NT2/D1 (cell line): ENCODE data around the gene WASL.
A peak's percentile ranks its signal among the peaks of the same experiment; 100 is the strongest.

Experiments
- DNase-seq: peaks from one replicate; pipeline ENCODE4 v3.0.0-alpha.2; 2011; ENCODE audit warnings: low read depth, low spot score
- H3K27me3 ChIP-seq: 2 replicates; pipeline ENCODE4 v1.6.0; 2011; ENCODE audit warnings: mild to moderate bottlenecking; ENCODE audit not compliant: insufficient read length, insufficient read depth
- H3K36me3 ChIP-seq: 2 replicates; pipeline ENCODE4 v1.6.1; 2011; ENCODE audit warnings: mild to moderate bottlenecking, low read length, mixed read lengths; ENCODE audit not compliant: insufficient read depth, insufficient read length
- H3K4me1 ChIP-seq: 2 replicates; pipeline ENCODE4 v1.5.1; 2011; ENCODE audit not compliant: insufficient read depth, insufficient read length
- H3K4me3 ChIP-seq: 2 replicates; pipeline ENCODE4 v1.5.1; 2011; ENCODE audit warnings: low read depth; ENCODE audit not compliant: insufficient read length
- H3K9ac ChIP-seq: 2 replicates; pipeline ENCODE4 v1.6.0; 2011; ENCODE audit warnings: low read depth; ENCODE audit not compliant: insufficient read length
- H3K9me3 ChIP-seq: 2 replicates; pipeline ENCODE4 v1.5.1; 2011; ENCODE audit warnings: mild to moderate bottlenecking, low read length; ENCODE audit not compliant: insufficient read depth
- SUZ12 ChIP-seq: IDR thresholded peaks from 2 replicates; pipeline ENCODE4 v1.6.1; 2011; ENCODE audit not compliant: insufficient read length, insufficient read depth; ENCODE audit errors: extremely low read depth
- YY1 ChIP-seq: IDR thresholded peaks from 2 replicates; pipeline ENCODE4 v1.6.1; 2011; ENCODE audit not compliant: insufficient read length, insufficient read depth
- ZNF274 ChIP-seq: IDR thresholded peaks from 2 replicates; pipeline ENCODE4 v1.6.1; 2011; ENCODE audit warnings: mild to moderate bottlenecking, low read depth, low read length

Gene WASL

GRCh38 chr7:123750389-123751230 lies 1.8 kb upstream of the WASL start:
- H3K4me3 ChIP-seq: peak overlapping the region; percentile 86
- H3K36me3 ChIP-seq: no peaks in the 10 kb centered on the region
- H3K9ac ChIP-seq: no peak overlapping the region
- no peaks in the 10 kb centered on the region for H3K27me3 ChIP-seq
- no peak for TF ChIP-seq YY1
- no peak for TF ChIP-seq SUZ12
- H3K9me3 ChIP-seq: no peaks in the 10 kb centered on the region
- H3K4me1 ChIP-seq: no peaks in the 10 kb centered on the region
- DNase-seq: no peak

GRCh38 chr7:123749537-123749857 lies 694 bp upstream of the WASL start:
- Histone ChIP-seq H3K4me3 (peak overlapping the region; percentile 86), H3K9me3 (no peaks in the 10 kb centered on the region), H3K27me3 (no peaks in the 10 kb centered on the region), H3K4me1 (no peaks in the 10 kb centered on the region), H3K36me3 (no peaks in the 10 kb centered on the region), H3K9ac (peak overlapping the region; percentile 81)
- DNase-seq: no peak
- TF ChIP-seq ZNF274 (no peak), SUZ12 (no peak), YY1 (no peak)

GRCh38 chr7:123748171-123748733 lies 551 bp downstream of the WASL start:
- no peaks in the 10 kb centered on the region for H3K27me3 ChIP-seq
- H3K4me3 ChIP-seq: peak overlapping the region; percentile 86
- H3K9me3 ChIP-seq: no peaks in the 10 kb centered on the region
- peak overlapping the region; percentile 99 for H3K9ac ChIP-seq
- no peak for TF ChIP-seq ZNF274
- no peak for TF ChIP-seq SUZ12
- TF ChIP-seq YY1: no peak
- DNase-seq: no peak
- H3K4me1 ChIP-seq: no peaks in the 10 kb centered on the region
- no peaks in the 10 kb centered on the region for H3K36me3 ChIP-seq

GRCh38 chr7:123747620-123748141 lies 1.1 kb downstream of the WASL start:
- DNase-seq: peak; percentile 60
- H3K9me3 ChIP-seq: no peaks in the 10 kb centered on the region
- no peaks in the 10 kb centered on the region for H3K27me3 ChIP-seq
- H3K4me1 ChIP-seq: no peaks in the 10 kb centered on the region
- H3K36me3 ChIP-seq: no peaks in the 10 kb centered on the region
- peak overlapping the region; percentile 99 for H3K9ac ChIP-seq
- peak overlapping the region; percentile 86 for H3K4me3 ChIP-seq
- TF ChIP-seq ZNF274 (no peak), YY1 (no peak), SUZ12 (no peak)

- H3K27me3 ChIP-seq: no peaks in the 10 kb centered on the region
- H3K4me3 ChIP-seq: peak overlapping the region; percentile 86
- no peak for DNase-seq
- no peaks in the 10 kb centered on the region for H3K9me3 ChIP-seq
- no peaks in the 10 kb centered on the region for H3K4me1 ChIP-seq
- TF ChIP-seq ZNF274 (no peak), SUZ12 (no peak), YY1 (no peak)
- H3K9ac ChIP-seq: peak overlapping the region; percentile 2
- no peaks in the 10 kb centered on the region for H3K36me3 ChIP-seq
These were observed 1.8 kb downstream of the WASL start for GRCh38 chr7:123746931-123747488.

GRCh38 chr7:123746055-123746454 lies 2.7 kb downstream of the WASL start:
- Histone ChIP-seq H3K9me3 (no peaks in the 10 kb centered on the region), H3K4me3 (no peak overlapping the region), H3K27me3 (no peaks in the 10 kb centered on the region), H3K4me1 (no peaks in the 10 kb centered on the region), H3K9ac (no peak overlapping the region), H3K36me3 (no peaks in the 10 kb centered on the region)
- DNase-seq: no peak
- TF ChIP-seq YY1: no peak
- TF ChIP-seq ZNF274: no peak
- no peak for TF ChIP-seq SUZ12

- no peak overlapping the region for H3K4me3 ChIP-seq
- peaks cover 3% of the 10 kb centered on the region for H3K36me3 ChIP-seq
- no peak overlapping the region for H3K9ac ChIP-seq
- no peak for DNase-seq
- no peaks in the 10 kb centered on the region for H3K4me1 ChIP-seq
- no peaks in the 10 kb centered on the region for H3K27me3 ChIP-seq
- no peak for TF ChIP-seq ZNF274
- H3K9me3 ChIP-seq: no peaks in the 10 kb centered on the region
These were observed 3.4 kb downstream of the WASL start for GRCh38 chr7:123745437-123745836.
